ENCODE measurements around the gene LEMD2. TPM values are rescaled to one million over a fixed set of nuclear protein-coding genes. Genes with fewer than 3 reads are reported as not detected.

The LEMD2 gene
- polyA plus RNA-seq, 1 of the 3 experiments (the other 2 are of a cell fraction), result 56.5 TPM

GRCh38 chr6:33732817-33733708 lies 55.9 kb downstream of the LEMD2 start:
- no peak overlapping the region for H3K4me2 ChIP-seq
- no peaks in the 10 kb centered on the region for H3K9me3 ChIP-seq
- POLR2A ChIA-PET, result no interaction called here
- CTCF ChIA-PET, result interaction anchor here (1.0 to 8.2 kb wide), 4 partner anchors 11 to 29 kb away, joined by 4 to 59 read pairs (median 5); partner anchors contain the start of gene UQCC2
- no peak overlapping the region for H3K9ac ChIP-seq
- no peaks in the 10 kb centered on the region for H4K20me1 ChIP-seq (ENCODE audit: insufficient read depth)
- no peaks in the 10 kb centered on the region for H3K36me3 ChIP-seq (replicated peaks in 1 of 2; ENCODE audit: control insufficient read depth in 1 of 2, insufficient read depth in 2 of 2, low read length in 1 of 2)
- H3K27ac ChIP-seq (ENCODE audit: low read depth in 2 of 2, low read length in 1 of 2), result no peak overlapping the region
- no peak overlapping the region for H2AFZ ChIP-seq (ENCODE audit: low read depth)
- 0 out of 2 replicates have a peak, but pooled peaks cover 6% of the 10 kb centered on the region for H3K27me3 ChIP-seq (ENCODE audit: insufficient read depth)
- no peaks in the 10 kb centered on the region for H3K9me2 ChIP-seq
- H3K4me1 ChIP-seq (ENCODE audit: control insufficient read depth in 1 of 2, insufficient read depth in 2 of 2, low read depth in 1 of 2, low read length in 1 of 2), result peaks cover 0 to 13% of the 10 kb centered on the region in 2 experiments; a peak in 1 of 4 replicates
- no peaks in the 10 kb centered on the region for H3K79me2 ChIP-seq (ENCODE audit: insufficient read depth)
- TF ChIP-seq FOXJ3 (CRISPR knock-in tag; IDR thresholded peaks at IDR 0.05), result no peak
- no peak for TF ChIP-seq PBX3 (IDR thresholded peaks at IDR 0.05)
- TF ChIP-seq POLR2AphosphoS5 (IDR thresholded peaks at IDR 0.05; ENCODE audit: low read depth, low read length), result no peak
- TF ChIP-seq ZBTB33 (IDR thresholded peaks at IDR 0.05; ENCODE audit: borderline replicate concordance, low read depth), result no peak
- TF ChIP-seq GABPA (IDR thresholded peaks at IDR 0.05; ENCODE audit: low read depth), result no peak
- no peak for TF ChIP-seq FOXM1 (IDR thresholded peaks at IDR 0.05; ENCODE audit: low read depth)
- TF ChIP-seq RAD21 (IDR thresholded peaks at IDR 0.05; ENCODE audit: low read length), result no peak
- TF ChIP-seq REST (IDR thresholded peaks at IDR 0.05; ENCODE audit: low read depth, low read length), result no peak
- no peak for TF ChIP-seq TAF1 (IDR thresholded peaks at IDR 0.05; ENCODE audit: borderline replicate concordance, low read depth, low read length)
- no peak for TF ChIP-seq NFIC (IDR thresholded peaks at IDR 0.05; ENCODE audit: borderline replicate concordance)
- no peak for TF ChIP-seq RFX5 (IDR thresholded peaks at IDR 0.05; ENCODE audit: low read length)
- no peak for TF ChIP-seq ELF1 (IDR thresholded peaks at IDR 0.05)
- TF ChIP-seq USF2 (IDR thresholded peaks at IDR 0.05; ENCODE audit: borderline replicate concordance, low read depth, low read length), result no peak
- WGBS (ENCODE audit: low lambda C conversion rate), result 78% methylated on average over 10 of the region's 13 CpGs
- no peak overlapping the region for H3K4me3 ChIP-seq (ENCODE audit: low read depth in 2 of 2, low read length in 1 of 2)
- no peaks in the 10 kb centered on the region for H3F3A ChIP-seq (replicated peaks; ENCODE audit: insufficient read depth)
- no peak for DNase-seq
